CD14-positive monocyte (primary cell): ENCODE data around the gene ADORA3. TPM values are rescaled to one million over a fixed set of nuclear protein-coding genes. Genes with fewer than 3 reads are reported as not detected.

Experiments used
- DNase-seq, 3 donors: peaks; one replicate each; pipeline ENCODE4 v3.0.0-alpha.2; 2011 to 2022
- H2AFZ ChIP-seq: 2 replicates; pipeline ENCODE4 v1.6.0; 2012; ENCODE audit warnings: mild to moderate bottlenecking, low read depth, low read length, inconsistent platforms; ENCODE audit not compliant: insufficient read depth, poor library complexity, severe bottlenecking
- H3K27ac ChIP-seq, 2 donors: 1 replicate in 1 of 2; 2 replicates in 1 of 2; pipeline ENCODE4 v1.5.1; 2012 to 2013; ENCODE audit warnings: low read length in 2 of 2, control low read depth in 1 of 2, inconsistent platforms in 1 of 2, low read depth in 1 of 2, mild to moderate bottlenecking in 1 of 2
- H3K27me3 ChIP-seq, 2 donors: one replicate each; pipeline versions ENCODE4 v1.6.0 to v1.6.1; 2011 to 2013; ENCODE audit warnings: low read length in 2 of 2; ENCODE audit not compliant: control insufficient read depth in 2 of 2, insufficient read depth in 2 of 2
- H3K36me3 ChIP-seq, 2 donors: replicated peaks in 1 of 2; 1 replicate in 1 of 2; 2 replicates in 1 of 2; pipeline versions ENCODE4 v1.5.1 to v1.6.1; 2012 to 2013; ENCODE audit warnings: low read length in 2 of 2, control low read depth in 1 of 2, inconsistent platforms in 1 of 2, mild to moderate bottlenecking in 1 of 2; ENCODE audit not compliant: insufficient read depth in 2 of 2, control insufficient read depth in 1 of 2
- H3K4me1 ChIP-seq, 2 donors: 1 replicate in 1 of 2; 2 replicates in 1 of 2; pipeline versions ENCODE4 v1.5.1 to v1.6.1; 2012 to 2013; ENCODE audit warnings: low read length in 2 of 2, control low read depth in 1 of 2, inconsistent platforms in 1 of 2, mild to moderate bottlenecking in 1 of 2, moderate library complexity in 1 of 2; ENCODE audit not compliant: insufficient read depth in 2 of 2, control insufficient read depth in 1 of 2
- H3K4me2 ChIP-seq: replicated peaks from 2 replicates; pipeline ENCODE3; 2012; ENCODE audit warnings: low read length, moderate library complexity, mild to moderate bottlenecking; ENCODE audit not compliant: poor library complexity, severe bottlenecking; ENCODE audit errors: extremely low read depth
- H3K4me3 ChIP-seq, 3 experiments: fragments of 200-600 bp in 1 of 3; sonication (generic) in 1 of 3; replicated peaks in 1 of 3; 1 replicate in 2 of 3; 2 replicates in 1 of 3; pipeline ENCODE4 v1.5.1; 2011 to 2013; ENCODE audit warnings: low read length in 3 of 3, mild to moderate bottlenecking in 3 of 3, control low read depth in 2 of 3, low read depth in 2 of 3, inconsistent platforms in 1 of 3, moderate library complexity in 1 of 3
- H3K79me2 ChIP-seq: 2 replicates; pipeline ENCODE4 v1.6.0; 2012; ENCODE audit warnings: mild to moderate bottlenecking, control low read depth, inconsistent platforms, low read length, moderate library complexity; ENCODE audit not compliant: insufficient read depth
- H3K9ac ChIP-seq: 2 replicates; pipeline ENCODE4 v1.6.0; 2017; ENCODE audit warnings: low read length, mild to moderate bottlenecking; ENCODE audit not compliant: insufficient read depth, poor library complexity, severe bottlenecking
- H3K9me3 ChIP-seq, 2 donors: replicated peaks in 1 of 2; 1 replicate in 1 of 2; 2 replicates in 1 of 2; pipeline versions ENCODE4 v1.5.1 to v1.6.1; 2012 to 2013; ENCODE audit warnings: low read length in 2 of 2, control low read depth in 1 of 2; ENCODE audit not compliant: control insufficient read depth in 1 of 2, insufficient read depth in 1 of 2
- H4K20me1 ChIP-seq: 2 replicates; pipeline ENCODE4 v1.6.0; 2012; ENCODE audit warnings: mild to moderate bottlenecking, low read length, control low read depth, moderate library complexity; ENCODE audit not compliant: insufficient read depth
- H3K27ac Mint-ChIP-seq, 7 donors: one replicate each; pipeline ENCODE4 v1.8.0; 2020; ENCODE audit warnings: mild to moderate bottlenecking in 7 of 7, mixed read lengths in 7 of 7, moderate library complexity in 6 of 7, inconsistent platforms in 2 of 7
- H3K27me3 Mint-ChIP-seq, 3 donors: one replicate each; pipeline ENCODE4 v1.8.0; 2021 to 2022; ENCODE audit warnings: low read depth in 3 of 3, mild to moderate bottlenecking in 3 of 3, mixed read lengths in 3 of 3, moderate library complexity in 3 of 3, inconsistent platforms in 1 of 3
- H3K36me3 Mint-ChIP-seq, 2 donors: one replicate each; pipeline ENCODE4 v1.8.0; 2020; ENCODE audit warnings: mixed read lengths in 2 of 2, inconsistent platforms in 1 of 2, mild to moderate bottlenecking in 1 of 2
- H3K4me1 Mint-ChIP-seq: one replicate; pipeline ENCODE4 v1.8.0; 2020; ENCODE audit warnings: mild to moderate bottlenecking, mixed read lengths
- H3K4me3 Mint-ChIP-seq, 2 donors: one replicate each; pipeline ENCODE4 v1.8.0; 2020; ENCODE audit warnings: mild to moderate bottlenecking in 2 of 2, mixed read lengths in 2 of 2, moderate library complexity in 1 of 2
- H3K9me3 Mint-ChIP-seq, 7 donors: one replicate each; pipeline ENCODE4 v1.8.0; 2020 to 2022; ENCODE audit warnings: mixed read lengths in 7 of 7, mild to moderate bottlenecking in 6 of 7, moderate library complexity in 6 of 7, inconsistent platforms in 2 of 7
- CTCF ChIP-seq: fragments of 200-600 bp; IDR thresholded peaks from one replicate; pipeline ENCODE4 v1.8.0; 2022; ENCODE audit warnings: antibody characterized with exemption, mild to moderate bottlenecking
- WGBS: methylation state at CpG from one replicate; pipeline ENCODE4 v1.1.5; 2013; ENCODE audit warnings: missing lambda C conversion rate; ENCODE audit not compliant: insufficient coverage; 5-methylcytosine and 5-hydroxymethylcytosine counted together
- intact Hi-C, 2 donors: fragments of 100-400 bp; cut with micrococcal nuclease; formaldehyde crosslinking; loops; one replicate each; pipeline versions ENCODE4 v1.15.0 to v1.15.1; 2023
- polyA plus RNA-seq, 3 donors: library from polyadenylated mRNA; depleted of rRNA in 1 of 3; unstranded in 2 of 3; stranded (reverse) in 1 of 3; fragments of 300-500 nt in 2 of 3; fragments of >200 nt in 1 of 3; fragmentation: Illumina TruSeq in 2 of 3; gene quantifications; 1 replicate in 2 of 3; 2 replicates in 1 of 3; pipeline ENCODE4 v1.2.3, GENCODE V29; 2012 to 2021

Gene ADORA3
- polyA plus RNA-seq, 3 donors = 1.1 to 2.7 (median 1.2) TPM

- no peaks in the 10 kb centered on the region for H3K9me3 Mint-ChIP-seq
- H3K27me3 Mint-ChIP-seq = no peaks in the 10 kb centered on the region
- no peak for TF ChIP-seq CTCF
- no peaks in the 10 kb centered on the region for H4K20me1 ChIP-seq
- peaks cover 22 to 23% of the 10 kb centered on the region in 2 donors for H3K36me3 Mint-ChIP-seq
- peak overlapping the region; percentile 51 to 90 (median 77) for H3K27ac Mint-ChIP-seq
- H3K4me1 ChIP-seq = peaks cover 71% of the 10 kb centered on the region in 2 donors
- DNase-seq = peak in 2 of 3 donors; percentile 31 to 51
- no peak overlapping the region for H2AFZ ChIP-seq
- peaks cover 29% of the 10 kb centered on the region for H3K79me2 ChIP-seq
- WGBS = no CpG with 5 or more reads among the region's 1 CpG
- peak overlapping the region; percentile 15 for H3K4me2 ChIP-seq
- no peak overlapping the region for H3K4me3 Mint-ChIP-seq
- intact Hi-C loops = loop anchor here (5.0 to 10.0 kb wide), 3 partner anchors 37 to 264 kb away; no protein-coding TSS in a partner anchor
- H3K9me3 ChIP-seq = no peaks in the 10 kb centered on the region
- H3K9ac ChIP-seq = no peak overlapping the region
- H3K27ac ChIP-seq = peak overlapping the region in 1 of 2 donors; percentile 74
- peaks cover 12 to 16% of the 10 kb centered on the region in 2 donors for H3K36me3 ChIP-seq
- H3K4me1 Mint-ChIP-seq = peaks cover 79% of the 10 kb centered on the region
- no peaks in the 10 kb centered on the region for H3K27me3 ChIP-seq
- H3K4me3 ChIP-seq = peak overlapping the region in 1 of 3 experiments; percentile 21
These were observed 22.8 kb downstream of the ADORA3 start for GRCh38 chr1:111480674-111481073.

- WGBS = no CpG with 5 or more reads among the region's 2 CpGs
- H3K9me3 Mint-ChIP-seq = no peaks in the 10 kb centered on the region
- H3K27ac Mint-ChIP-seq = peak overlapping the region in 6 of 7 donors; percentile 85 to 98 (median 94)
- Histone ChIP-seq H3K9ac (peak overlapping the region; percentile 86), H3K4me2 (peak overlapping the region; percentile 89), H3K27ac (peak overlapping the region; percentile 60 to 97), H3K36me3 (peaks cover 12 to 16% of the 10 kb centered on the region in 2 donors), H2AFZ (peak overlapping the region; percentile 31), H4K20me1 (no peaks in the 10 kb centered on the region), H3K4me1 (peaks cover 73 to 82% of the 10 kb centered on the region in 2 donors), H3K9me3 (no peaks in the 10 kb centered on the region), H3K4me3 (peak overlapping the region; percentile 86 to 100 (median 96)), H3K79me2 (peaks cover 66% of the 10 kb centered on the region), H3K27me3 (no peaks in the 10 kb centered on the region)
- H3K4me3 Mint-ChIP-seq = peak overlapping the region; percentile 85 to 97
- peak; percentile 23 to 40 (median 24) for DNase-seq
- no peaks in the 10 kb centered on the region for H3K27me3 Mint-ChIP-seq
- TF ChIP-seq CTCF = no peak
- H3K4me1 Mint-ChIP-seq = peaks cover 69% of the 10 kb centered on the region
- intact Hi-C loops = no loop called here
- peaks cover 31% of the 10 kb centered on the region in 2 donors for H3K36me3 Mint-ChIP-seq
These were observed 26.6 kb downstream of the ADORA3 start for GRCh38 chr1:111476761-111477309.
